ENCODE data around the gene MAB21L4. TPM values are rescaled to one million over a fixed set of nuclear protein-coding genes. Genes with fewer than 3 reads are reported as not detected.

MAB21L4 gene
- total RNA-seq, 1 experiment from 2014 or later, result 0.21 TPM

GRCh38 chr2:240891492-240892340 lies 4.2 kb downstream of the MAB21L4 start:
- Histone ChIP-seq H3K4me3 (ENCODE audit: low read depth in 2 of 2, low read length in 2 of 2) (no peak overlapping the region), H3K27ac (ENCODE audit: low read length) (no peak overlapping the region), H3K4me1 (ENCODE audit: control insufficient read depth, insufficient read depth, low read length) (peaks cover 6% of the 10 kb centered on the region), H3K9me3 (ENCODE audit: control insufficient read depth, insufficient read depth, low read depth, low read length) (no peaks in the 10 kb centered on the region), H3K36me3 (ENCODE audit: control insufficient read depth, insufficient read depth, low read length) (no peaks in the 10 kb centered on the region), H3K27me3 (ENCODE audit: control insufficient read depth, insufficient read depth, low read length) (no peaks in the 10 kb centered on the region)
- intact Hi-C loops (cut with micrococcal nuclease; ENCODE audit: unreplicated experiment) (no loop called here), in situ Hi-C loops (cut with HindIII; ENCODE audit: low pct_unique_long_range_greater_than_20kb, low sequenced_read_pairs) (no loop called here)
- TF ChIP-seq REST (IDR thresholded peaks at IDR 0.05; ENCODE audit: insufficient read depth in 1 of 2, low read depth in 2 of 2, low read length in 1 of 2) (no peak), POLR2AphosphoS5 (IDR thresholded peaks at IDR 0.05; ENCODE audit: low read depth, low read length) (no peak), SIN3A (IDR thresholded peaks at IDR 0.05; ENCODE audit: borderline replicate concordance, insufficient read depth, low read depth, low read length) (no peak)
- TF ChIP-seq, protein P1, sequence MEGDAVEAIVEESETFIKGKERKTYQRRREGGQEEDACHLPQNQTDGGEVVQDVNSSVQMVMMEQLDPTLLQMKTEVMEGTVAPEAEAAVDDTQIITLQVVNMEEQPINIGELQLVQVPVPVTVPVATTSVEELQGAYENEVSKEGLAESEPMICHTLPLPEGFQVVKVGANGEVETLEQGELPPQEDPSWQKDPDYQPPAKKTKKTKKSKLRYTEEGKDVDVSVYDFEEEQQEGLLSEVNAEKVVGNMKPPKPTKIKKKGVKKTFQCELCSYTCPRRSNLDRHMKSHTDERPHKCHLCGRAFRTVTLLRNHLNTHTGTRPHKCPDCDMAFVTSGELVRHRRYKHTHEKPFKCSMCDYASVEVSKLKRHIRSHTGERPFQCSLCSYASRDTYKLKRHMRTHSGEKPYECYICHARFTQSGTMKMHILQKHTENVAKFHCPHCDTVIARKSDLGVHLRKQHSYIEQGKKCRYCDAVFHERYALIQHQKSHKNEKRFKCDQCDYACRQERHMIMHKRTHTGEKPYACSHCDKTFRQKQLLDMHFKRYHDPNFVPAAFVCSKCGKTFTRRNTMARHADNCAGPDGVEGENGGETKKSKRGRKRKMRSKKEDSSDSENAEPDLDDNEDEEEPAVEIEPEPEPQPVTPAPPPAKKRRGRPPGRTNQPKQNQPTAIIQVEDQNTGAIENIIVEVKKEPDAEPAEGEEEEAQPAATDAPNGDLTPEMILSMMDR (IDR thresholded peaks at IDR 0.05), result no peak
- POLR2A ChIA-PET, result no interaction called here
- ATAC-seq, result no peak
- no peak for DNase-seq (ENCODE audit: low read depth, low spot score)
- CTCF ChIA-PET, result interaction anchor here (0.5 to 0.6 kb wide), 3 partner anchors 23 to 251 kb away, joined by 3 to 8 read pairs (median 6); no protein-coding TSS in a partner anchor
- BruUV-seq (replicated peaks), result no TSS peak

GRCh38 chr2:240890691-240891090 lies 5.3 kb downstream of the MAB21L4 start:
- DNase-seq (ENCODE audit: low read depth, low spot score) (no peak), ATAC-seq (no peak)
- no peak for TF ChIP-seq TCF7L2 (IDR thresholded peaks at IDR 0.05; ENCODE audit: low read depth, low read length)
- no peak for TF ChIP-seq SIN3A (IDR thresholded peaks at IDR 0.05; ENCODE audit: borderline replicate concordance, insufficient read depth, low read depth, low read length)
- TF ChIP-seq REST (IDR thresholded peaks at IDR 0.05; ENCODE audit: insufficient read depth in 1 of 2, low read depth in 2 of 2, low read length in 1 of 2), result no peak
- in situ Hi-C loops (cut with HindIII; ENCODE audit: low pct_unique_long_range_greater_than_20kb, low sequenced_read_pairs), result no loop called here
- Histone ChIP-seq H3K36me3 (ENCODE audit: control insufficient read depth, insufficient read depth, low read length) (no peaks in the 10 kb centered on the region), H3K9me3 (ENCODE audit: control insufficient read depth, insufficient read depth, low read depth, low read length) (no peaks in the 10 kb centered on the region), H3K4me3 (ENCODE audit: low read depth in 2 of 2, low read length in 2 of 2) (no peak overlapping the region), H3K27ac (ENCODE audit: low read length) (no peak overlapping the region), H3K27me3 (ENCODE audit: control insufficient read depth, insufficient read depth, low read length) (no peaks in the 10 kb centered on the region), H3K4me1 (ENCODE audit: control insufficient read depth, insufficient read depth, low read length) (peaks cover 6% of the 10 kb centered on the region)
- BruUV-seq (replicated peaks), result no TSS peak
- ChIA-PET POLR2A (no interaction called here), CTCF (interaction anchor here (1.2 kb wide), 1 partner anchor 50 kb away, joined by 3 read pairs; no protein-coding TSS in a partner anchor)
- intact Hi-C loops (cut with micrococcal nuclease; ENCODE audit: unreplicated experiment), result no loop called here
